ENCODE data around the gene RHOT1.
"Not testable (repeated sequence)": the region's sequence is repeated elsewhere in the genome, so short reads cannot be mapped to it uniquely, and the experiment has no call there.

RHOT1 gene

DNA sequence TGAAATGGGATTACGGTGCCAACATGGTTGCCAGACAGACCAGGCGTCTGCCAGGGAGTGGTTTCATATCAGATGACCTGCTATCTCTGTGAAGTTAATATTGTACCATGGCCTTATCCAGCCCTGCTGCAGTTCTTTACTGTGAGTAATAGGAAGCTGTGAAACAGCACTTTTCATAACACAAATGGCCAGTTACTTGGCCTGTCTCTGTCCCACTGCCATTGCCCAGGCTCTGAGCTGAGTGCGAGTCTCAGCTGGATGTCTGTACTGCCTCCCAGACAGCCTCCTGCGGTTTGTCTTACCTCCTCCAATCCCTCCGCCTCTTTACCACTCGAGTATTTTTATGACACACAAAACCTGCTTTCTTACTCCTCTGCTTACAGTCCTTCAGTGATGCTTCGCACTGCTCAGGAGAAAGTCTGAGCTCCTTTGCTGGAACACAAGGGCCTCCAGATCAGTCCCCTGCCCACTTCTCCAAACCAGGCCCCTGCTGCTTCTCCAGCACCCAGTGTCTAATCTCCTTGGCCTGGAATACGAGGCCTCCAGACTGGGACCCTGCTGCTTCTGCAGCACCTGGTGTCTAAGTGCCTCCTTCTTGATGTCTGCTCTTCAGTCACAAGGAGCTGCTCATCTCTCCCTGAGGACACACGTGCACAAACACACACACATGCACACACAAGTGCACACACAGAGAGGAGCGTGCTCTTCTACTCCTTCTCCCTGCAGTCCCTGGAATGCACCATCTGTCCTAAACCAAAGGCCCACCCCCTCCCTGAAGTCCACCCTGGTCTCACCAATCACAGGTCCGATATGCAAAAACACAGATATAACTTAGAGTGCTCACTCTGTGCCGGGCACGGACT is 17.1 kb upstream of the RHOT1 start:
- no peak for DNase-seq

DNA sequence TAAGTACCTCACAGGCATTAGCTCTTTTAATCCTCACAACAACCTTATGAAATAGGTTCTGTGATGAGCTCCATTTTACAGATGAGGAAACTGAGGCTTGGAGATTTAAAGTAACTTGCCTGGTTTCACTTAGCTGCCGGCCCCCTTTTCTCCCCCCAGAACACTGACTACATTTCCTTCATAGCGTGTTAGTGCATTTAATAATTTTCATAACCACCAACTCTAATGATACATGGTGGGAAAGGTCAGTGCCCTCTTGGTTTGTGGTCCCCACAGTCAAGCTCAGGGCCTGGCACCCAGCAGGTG is 16.5 kb upstream of the RHOT1 start:
- DNase-seq, result no peak

DNA sequence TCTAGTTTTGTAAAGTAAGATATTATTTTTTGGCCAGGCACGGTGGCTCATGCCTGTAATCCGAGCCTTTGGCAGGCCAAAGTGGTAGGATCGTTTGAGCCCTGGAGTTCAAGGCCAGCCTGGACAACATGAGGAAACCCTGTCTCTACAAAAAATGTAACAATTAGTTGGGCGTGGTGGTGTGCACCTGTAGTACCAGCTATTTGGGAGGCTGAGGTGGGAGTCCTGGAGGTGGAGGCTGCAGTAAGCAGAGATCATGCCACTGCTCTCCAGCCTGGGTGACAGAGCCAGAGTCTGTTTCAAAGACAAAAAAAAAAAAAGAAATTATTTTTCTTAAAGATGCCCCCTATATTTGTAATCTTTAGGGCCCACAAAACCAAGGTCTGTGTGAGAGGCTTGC is 16.0 kb upstream of the RHOT1 start:
- no peak for DNase-seq

DNA sequence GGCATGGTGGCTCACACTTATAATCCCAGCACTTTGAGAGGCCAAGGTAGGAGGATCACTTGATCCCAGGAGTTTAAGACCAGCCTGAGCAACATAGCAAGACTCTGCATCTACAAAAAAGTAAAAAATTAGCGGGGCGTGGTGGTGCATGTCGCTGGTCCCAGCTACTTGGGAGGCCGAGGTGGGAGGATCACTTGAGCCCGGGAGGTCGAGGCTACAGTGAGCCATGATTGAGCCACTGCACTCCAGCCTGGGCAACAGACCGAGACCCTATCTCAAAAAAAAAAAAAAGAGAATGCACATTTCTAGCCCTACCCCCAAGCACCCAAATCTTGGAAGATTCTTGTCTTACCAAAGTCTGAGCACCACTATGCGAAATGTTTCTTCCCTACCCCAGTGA is 15.6 kb upstream of the RHOT1 start:
- DNase-seq, result no peak

DNA sequence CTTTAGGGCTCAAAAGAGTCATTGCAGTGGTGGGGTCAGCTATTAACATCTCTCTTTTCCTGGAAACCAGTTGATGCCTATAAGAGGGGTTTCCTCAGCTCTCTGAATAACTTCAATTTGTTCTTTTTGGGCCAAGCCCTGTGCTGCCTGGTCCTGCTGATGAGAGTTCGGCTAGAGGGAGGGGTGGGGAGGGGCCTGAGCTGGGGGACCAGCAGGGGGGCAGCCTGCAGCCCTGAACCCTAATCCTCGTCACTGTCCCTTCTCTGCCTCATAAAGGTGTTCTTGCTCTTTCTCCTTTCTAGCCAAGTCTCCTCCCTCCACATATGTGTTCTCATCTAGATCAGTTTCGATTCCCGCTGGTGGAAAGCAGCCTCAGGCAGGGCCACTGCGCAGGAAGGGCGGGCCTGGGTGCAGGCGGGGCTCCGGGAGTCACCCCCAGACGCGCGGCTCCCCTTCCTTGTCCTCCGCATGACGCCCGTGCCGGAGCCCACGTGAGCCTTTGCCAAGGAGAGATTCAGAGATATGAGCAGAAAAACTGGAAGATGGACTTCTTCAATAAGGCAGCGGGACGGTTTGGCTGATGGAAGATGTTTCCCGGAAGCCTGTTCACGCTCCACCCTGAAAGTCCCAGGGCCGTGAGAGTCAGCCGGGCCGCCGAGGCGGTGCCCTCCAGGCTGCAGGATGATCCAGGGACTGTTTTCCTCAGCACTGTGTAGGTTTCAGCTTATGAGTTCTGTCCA is 15.0 kb upstream of the RHOT1 start:
- peak; percentile 51 for DNase-seq

DNA sequence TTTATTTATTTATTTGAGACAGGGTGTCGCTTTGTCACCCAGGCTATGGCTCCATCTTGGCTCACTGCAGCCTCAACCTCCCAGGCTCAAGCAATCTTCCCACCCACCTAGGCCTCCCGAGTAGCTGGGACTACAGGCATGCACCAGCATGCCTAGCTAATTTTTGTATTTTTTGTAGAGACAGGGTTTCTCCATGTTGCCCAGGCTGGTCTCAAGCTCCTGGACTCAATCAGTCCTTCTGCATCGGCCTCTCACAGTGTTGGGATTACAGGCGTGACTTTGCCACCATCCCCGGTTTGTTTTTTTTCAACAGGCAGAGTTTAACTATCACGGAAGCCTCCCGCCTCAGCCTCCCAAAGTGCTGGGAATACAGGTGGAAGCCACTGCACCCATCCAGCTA is 13.8 kb upstream of the RHOT1 start:
- not testable (repeated sequence) for DNase-seq

DNA sequence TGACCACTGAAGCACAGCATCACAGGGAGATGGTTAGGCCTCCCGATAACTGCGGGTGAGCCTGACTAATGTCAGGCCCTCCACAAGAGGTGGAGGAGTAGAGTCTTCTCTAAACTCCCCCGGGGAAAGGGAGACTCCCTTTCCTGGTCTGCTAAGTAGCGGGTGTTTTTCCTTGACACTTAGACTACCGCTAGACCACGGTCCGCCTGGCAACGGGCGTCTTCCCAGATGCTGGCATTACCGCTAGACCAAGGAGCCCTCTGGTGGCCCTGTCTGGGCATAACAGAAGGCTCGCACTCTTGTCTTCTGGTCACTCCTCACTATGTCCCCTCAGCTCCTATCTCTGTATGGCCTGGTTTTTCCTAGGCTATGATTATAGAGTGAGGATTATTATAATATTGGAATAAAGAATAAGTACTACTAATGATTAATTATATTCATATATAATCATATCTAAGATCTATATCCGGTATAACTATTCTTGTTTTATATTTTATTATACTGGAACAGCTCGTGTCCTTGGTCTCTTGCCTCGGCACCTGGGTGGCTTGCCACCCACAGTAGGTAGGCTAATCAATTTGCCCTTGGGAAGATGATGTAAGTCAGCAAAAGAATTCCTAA is 6.7 kb upstream of the RHOT1 start:
- not testable (repeated sequence) for DNase-seq

DNA sequence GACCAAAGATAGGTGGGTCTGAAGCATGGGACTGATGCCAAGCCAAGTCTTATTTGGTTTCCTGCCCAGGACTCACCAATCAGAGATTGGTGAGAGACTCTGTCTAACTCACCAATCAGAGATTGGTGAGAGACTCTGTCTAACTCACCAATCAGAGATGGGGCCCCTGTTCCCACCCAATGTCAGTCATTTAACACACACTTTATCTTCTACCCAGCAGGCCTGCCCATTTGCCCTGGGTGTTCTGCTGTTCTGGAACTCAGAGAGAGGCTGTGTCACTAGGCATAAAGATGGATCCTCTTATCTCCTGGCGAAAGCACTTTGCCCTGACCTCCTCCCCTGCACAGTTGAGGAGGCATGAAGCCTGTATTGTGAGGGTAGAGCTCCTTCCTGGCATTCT is 5.4 kb upstream of the RHOT1 start:
- DNase-seq, result no peak

DNA sequence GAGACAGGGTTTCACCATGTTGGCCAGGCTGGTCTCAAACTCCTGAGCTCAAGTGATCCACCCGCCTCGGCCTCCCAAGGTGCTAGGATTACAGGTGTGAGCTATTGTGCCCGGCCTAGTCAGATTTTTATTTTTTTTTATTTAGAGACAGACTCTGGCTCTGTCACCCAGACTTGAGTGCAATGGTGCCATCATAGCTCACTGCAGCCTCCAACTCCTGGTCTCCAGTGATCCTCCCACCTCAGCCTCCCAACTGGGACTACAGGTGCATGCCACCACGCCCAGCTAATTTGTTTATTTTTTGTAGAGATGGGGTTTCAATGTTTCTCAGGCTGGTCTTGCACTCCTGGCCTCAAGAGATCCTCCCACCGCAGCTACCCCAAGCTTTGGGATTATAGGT is 2.8 kb upstream of the RHOT1 start:
- not testable (repeated sequence) for DNase-seq

DNA sequence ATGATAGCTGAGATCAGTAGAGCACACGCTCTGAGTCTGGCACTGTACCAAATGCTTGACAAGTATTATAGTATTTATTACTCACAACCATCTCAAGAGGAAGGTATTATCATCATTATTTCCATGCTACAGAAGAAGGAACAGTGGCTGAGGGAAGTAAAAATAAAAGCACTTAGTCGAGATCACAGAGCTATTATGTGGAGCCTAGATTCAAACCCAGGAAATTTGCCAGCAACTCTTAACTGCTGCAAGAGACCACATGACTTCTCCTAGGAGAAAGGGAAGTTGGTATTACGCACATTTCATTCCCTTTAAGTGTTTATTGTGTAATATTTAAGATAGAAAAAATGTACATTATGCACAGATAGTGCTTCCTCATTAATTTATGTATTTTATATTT is 1.0 kb upstream of the RHOT1 start:
- peak; percentile 89 for DNase-seq

DNA sequence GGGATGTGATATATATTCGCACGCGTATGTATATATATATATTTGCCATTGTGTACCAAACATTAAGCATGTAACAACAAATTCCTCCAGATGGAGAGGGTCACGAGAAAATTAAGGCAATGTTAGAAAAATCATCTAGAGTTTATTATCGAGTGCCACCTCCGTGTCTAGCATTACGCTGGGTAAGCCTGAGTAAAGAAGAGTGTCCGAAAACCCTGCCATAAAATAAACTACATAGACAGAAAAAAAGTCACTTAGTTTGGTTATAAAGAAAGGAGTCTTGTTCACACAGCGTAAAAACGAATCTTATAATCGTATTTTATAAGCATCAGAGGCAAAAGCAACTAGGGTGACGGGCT is 644 bp upstream of the RHOT1 start:
- DNase-seq, result no peak

DNA sequence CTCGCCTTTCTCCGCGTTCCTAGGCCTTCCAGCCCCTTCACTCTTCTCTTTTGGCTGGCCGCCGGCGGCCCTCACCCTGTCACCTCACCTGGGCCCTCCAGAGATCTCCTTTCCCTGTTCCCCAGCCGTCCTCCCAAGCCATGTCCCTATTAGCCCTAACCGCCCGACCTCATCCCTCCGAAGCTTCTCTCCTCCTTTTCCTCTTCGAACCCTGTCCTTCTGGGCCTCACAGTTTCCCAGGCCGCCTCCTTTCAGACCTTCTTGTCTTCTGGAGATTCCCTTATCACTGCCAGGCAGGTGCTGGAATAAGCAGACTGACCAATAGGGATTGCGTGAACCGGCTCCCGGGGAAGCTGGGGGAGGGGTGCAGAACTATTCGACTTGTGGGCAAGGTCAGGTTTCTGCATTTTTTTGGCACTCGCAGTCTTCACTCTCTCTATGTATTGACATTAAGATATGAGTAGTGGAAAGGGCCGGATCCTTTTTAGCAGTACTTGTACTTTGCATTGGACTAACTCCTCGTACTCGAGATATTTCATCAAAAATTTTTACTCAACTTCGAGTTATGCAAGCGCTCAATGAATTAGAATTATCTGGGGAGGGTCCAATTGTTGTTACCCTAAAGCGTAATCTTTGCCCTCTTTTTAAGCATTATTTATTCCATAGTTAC is 690 bp downstream of the RHOT1 start:
- peak; percentile 62 for DNase-seq

DNA sequence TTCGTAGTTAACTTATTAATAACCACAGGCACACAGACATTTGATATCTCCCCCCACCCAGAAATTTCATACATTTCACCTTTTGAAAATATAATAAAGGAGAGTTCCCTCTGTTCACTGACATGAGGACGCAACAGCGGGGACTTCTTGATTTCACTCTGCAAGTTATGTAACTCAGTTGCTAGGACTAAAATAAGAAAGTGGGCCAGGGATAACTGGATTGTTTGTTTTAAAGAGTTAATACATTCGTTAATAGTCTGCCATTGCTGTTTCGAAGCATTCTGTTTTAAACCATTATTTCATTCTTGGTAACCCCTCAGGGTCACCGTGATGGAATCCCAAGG is 1.2 kb downstream of the RHOT1 start:
- DNase-seq, result no peak

DNA sequence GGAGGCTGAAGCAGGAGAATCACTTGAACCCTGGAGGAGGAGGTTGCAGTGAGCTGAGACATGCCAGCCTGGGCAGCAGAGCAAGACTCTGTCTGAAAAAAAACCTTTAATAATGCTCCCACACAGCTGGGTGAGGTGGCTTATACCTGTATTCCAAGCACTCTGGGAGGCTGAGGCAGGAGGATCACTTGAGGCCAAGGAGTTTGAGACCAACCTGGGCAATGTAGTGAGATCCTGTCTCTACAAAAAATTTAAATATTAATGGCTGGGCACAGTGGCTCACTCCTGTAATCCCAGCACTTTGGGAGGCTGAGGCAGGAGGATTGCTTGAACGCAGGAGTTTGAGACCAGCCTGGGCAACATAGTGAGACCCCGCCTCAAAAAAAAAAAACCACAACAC is 2.1 kb downstream of the RHOT1 start:
- not testable (repeated sequence) for DNase-seq

DNA sequence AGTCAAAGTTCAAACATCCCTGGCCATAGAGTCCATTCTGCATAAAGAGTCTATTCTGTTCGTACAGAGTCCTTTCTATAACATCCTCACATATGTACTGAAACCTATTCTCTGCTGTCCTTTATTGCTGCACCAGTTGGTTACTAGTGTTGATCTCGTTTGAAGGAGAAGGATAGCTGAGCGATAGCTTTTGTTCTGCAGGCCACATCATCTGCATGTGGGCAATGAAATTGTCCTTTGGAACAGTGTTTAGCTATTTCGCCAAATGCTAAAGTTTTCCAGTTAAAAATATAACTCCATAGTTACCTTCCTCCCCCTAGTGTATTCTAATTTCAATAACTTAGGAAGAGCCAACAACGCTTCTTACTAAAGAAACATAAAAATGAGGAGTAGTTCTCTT is 6.0 kb downstream of the RHOT1 start:
- no peak for DNase-seq

DNA sequence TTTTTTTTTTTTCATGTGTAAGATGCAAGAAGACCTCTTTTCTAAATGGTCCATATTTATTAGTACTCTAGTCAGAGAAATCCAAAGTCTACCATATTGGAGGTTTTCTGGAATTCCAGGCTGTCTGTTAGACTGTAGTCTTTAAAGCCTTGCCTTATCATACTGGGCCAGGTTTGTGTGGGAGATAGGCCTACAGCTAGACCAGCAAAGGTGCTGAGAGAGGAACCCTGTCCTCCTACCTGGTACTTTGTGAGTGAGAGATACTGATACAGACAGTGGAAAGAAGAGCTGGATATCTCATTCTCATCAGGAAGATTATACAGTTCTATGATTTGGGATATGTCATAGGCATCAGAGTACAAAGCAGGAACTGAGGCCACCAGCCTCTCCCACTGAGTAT is 8.1 kb downstream of the RHOT1 start:
- DNase-seq, result no peak

DNA sequence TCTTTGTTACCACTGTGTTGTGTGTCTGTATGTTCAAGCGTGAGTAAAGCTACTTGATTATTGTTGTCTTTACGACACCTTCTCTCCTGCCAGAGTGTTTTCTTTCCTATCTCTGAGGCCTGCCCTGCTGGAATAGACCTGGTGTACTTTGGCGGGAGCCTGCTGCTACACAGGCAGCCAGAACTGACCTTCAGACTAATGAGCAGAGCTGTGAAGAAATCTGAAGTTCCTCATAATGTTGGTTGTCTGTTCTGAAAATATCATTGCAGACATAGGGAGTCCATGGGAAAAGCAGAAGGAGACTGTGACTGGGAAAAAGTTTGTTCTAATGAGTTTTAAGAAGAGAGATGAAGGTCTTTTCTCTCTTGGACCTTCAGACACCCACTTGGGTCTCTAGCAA is 9.8 kb downstream of the RHOT1 start:
- no peak for DNase-seq

DNA sequence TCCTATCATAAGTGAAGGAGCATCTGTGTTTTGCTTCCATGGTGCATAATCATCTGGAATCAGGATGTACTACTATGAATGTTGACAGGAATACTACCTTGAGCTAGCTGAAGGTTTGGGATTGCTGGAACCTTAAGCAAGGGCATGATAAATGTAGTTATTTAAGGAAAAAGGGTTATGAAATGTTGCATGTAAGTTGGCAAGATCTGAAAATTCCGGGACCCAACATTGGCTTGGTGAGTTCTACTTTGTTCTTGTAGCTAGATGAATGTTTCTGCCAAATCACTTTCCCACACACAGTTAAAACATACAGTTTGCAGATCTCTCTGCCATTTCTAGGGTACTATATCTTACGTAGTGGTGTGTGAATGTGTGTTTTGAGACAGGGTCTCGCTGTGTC is 13.6 kb downstream of the RHOT1 start:
- DNase-seq, result no peak

DNA sequence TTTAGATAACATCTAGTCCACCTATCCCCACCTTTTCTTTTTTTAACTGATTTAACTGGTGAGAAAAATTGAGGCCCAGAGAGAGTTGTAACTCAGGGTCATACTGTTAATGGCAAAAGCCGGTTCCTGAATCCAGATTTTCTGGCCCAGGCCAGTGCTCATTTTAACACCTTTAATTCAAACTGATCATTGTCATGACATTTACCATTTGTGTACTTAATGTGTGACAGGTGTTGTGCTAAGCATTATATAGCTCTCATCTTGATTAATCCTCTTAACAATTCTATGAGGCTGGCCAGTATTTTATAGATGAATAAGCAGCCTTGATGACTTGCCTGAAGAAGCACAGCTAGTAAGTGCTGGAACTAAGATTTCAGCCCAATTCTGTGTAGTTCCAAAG is 14.4 kb downstream of the RHOT1 start:
- DNase-seq, result no peak

DNA sequence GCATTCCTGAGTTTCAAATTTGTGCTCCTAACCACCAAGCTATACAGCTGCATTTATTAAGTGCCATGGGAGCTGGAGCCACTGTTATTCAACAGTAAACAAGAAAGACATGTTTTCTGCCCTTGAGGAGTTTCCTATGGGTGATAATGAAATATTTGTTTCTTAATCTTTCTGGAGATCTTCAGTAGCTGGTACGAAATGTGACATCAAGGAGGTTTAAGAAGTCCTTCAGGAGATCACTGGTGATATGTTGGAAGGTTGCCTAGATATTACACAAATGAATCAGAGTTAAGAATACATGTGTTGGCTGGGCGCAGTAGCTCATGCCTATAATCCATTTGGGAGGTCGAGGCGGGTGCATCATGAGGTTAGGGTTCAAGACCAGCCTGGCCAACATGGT is 14.9 kb downstream of the RHOT1 start:
- no peak for DNase-seq

DNA sequence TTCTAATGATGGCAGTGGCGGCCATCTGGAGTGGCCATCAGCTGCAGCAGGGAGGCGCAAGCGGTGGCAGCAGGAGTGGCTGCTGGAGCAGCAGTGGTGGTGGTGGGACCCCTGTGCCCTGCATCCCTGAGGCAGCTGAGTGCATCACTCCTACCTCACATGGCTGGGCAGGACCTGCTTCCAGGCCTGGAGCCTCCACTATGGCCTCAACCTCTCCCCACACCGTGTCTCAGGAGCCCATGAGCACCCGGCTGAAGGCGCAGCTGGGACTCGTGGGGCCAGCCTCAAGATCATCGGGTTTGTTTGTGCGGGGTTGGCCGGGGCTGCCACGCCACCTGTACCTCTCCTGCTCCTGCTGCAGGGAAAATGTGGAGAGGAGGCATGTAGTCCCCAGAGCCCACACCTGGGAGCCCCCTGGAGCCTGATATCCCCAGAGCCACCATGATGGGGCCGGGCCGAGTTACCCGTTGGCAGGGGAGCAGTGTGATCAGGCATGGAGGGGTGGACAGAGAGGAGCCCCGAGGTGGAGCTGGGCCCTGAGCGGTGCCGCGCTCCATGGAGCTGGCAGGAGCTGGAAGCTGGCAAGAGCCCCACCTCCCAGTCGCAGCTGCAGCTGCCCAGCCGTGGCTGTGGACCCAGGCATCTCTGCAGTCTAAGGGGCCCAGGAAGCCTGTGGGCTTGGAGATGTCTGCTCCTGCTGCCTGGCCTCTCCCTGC is 16.7 kb downstream of the RHOT1 start:
- DNase-seq, result no peak

DNA sequence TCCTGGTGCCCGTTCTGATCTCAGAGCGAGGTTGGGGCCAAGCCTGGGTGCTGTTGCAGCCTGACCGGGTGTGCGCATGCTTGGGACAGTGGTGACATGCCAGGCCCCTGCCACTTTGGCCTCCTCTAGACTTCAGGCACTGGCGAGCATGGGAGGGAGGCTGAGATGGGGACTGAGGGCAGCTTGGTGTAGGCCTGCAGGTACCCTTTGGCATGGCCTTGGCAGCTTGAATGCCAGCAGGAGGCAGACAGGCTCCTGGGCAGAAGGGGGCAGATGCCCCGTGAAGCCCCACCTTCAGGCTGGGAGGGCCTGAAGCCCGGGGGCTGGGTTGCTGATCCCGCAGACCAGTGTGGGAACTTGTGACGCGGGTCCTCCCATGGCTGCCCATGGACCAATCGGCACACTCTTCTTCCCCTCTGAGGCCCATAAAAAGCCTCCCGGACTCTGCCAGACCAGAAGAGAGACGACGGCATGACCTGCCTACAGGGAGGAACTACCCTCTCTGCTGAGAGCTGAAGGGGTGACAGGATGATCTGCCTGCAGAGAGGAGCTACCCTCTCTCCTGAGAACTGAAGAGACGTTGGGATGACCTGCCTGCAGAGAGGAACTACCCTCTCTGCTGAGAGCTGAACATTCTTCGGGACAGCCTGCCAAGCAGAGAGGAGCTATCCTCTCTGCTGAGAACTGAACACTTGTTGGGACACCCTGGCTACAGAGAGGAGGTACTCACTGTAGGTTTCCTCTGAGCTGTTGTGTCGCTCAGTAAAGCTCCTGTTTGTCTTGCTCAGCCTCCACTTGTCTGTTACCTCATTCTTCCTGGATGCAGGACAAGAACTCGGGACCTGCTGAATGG is 17.5 kb downstream of the RHOT1 start:
- no peak for DNase-seq

Measured in NCI-H1092 treated with DMSO at 0.1 percent for 48 hours (cell line).